HEK293 (cell line): Measurements from ENCODE around the gene ARHGAP42.

Source experiments
- CTCF ChIA-PET: fragments of 350-600 bp; formaldehyde crosslinking; extraction: SDS; loops from one replicate; lab custom pipeline; 2021; ENCODE audit warnings: antibody characterized with exemption; lab: Yijun Ruan, JAX
- POLR2A ChIA-PET: fragments of 300-600 bp; formaldehyde crosslinking; extraction: SDS; loops from one replicate; lab custom pipeline; 2020; ENCODE audit warnings: antibody characterized with exemption, inconsistent platforms; lab: Yijun Ruan, JAX
- H3K27ac ChIP-seq: fragments of 200-500 bp; sonication (Bioruptor generic); 2 replicates; pipeline ENCODE4 v1.5.1; 2014; ENCODE audit warnings: low read depth, low read length, control low read depth, inconsistent platforms; ENCODE audit errors: extremely low read depth
- H3K36me3 ChIP-seq, 2 experiments: fragments of 200-500 bp in 1 of 2; sonication (Bioruptor generic) in 1 of 2; 1 replicate in 1 of 2; 2 replicates in 1 of 2; pipeline ENCODE4 v1.5.1; 2014 to 2017; ENCODE audit warnings: inconsistent platforms in 2 of 2, low read length in 2 of 2; ENCODE audit not compliant: control insufficient read depth in 2 of 2, insufficient read depth in 1 of 2
- H3K4me1 ChIP-seq: fragments of 200-500 bp; sonication (Bioruptor generic); 2 replicates; pipeline ENCODE4 v1.5.1; 2014; ENCODE audit warnings: mild to moderate bottlenecking, low read length, inconsistent platforms; ENCODE audit not compliant: control insufficient read depth, insufficient read depth
- H3K4me3 ChIP-seq: 2 replicates; pipeline ENCODE4 v1.5.1; 2011; ENCODE audit warnings: low read depth, mild to moderate bottlenecking, control low read depth, low read length, moderate library complexity
- H3K9me3 ChIP-seq: fragments of 200-500 bp; sonication (Bioruptor generic); 2 replicates; pipeline ENCODE4 v1.5.1; 2014; ENCODE audit warnings: low read depth, low read length, inconsistent platforms; ENCODE audit not compliant: control insufficient read depth, insufficient read depth
- BCL11B ChIP-seq: fragments of 450-650 bp; formaldehyde crosslinking; IDR thresholded peaks from 2 replicates; pipeline ENCODE4 v1.5.1; 2016; ENCODE audit warnings: low read depth, missing biosample characterization, missing genetic modification characterization
- SP2 ChIP-seq: fragments of 450-650 bp; formaldehyde crosslinking; IDR thresholded peaks from 2 replicates; pipeline ENCODE4 v1.5.1; 2016; ENCODE audit warnings: missing biosample characterization, missing genetic modification characterization
- ZFP3 ChIP-seq: fragments of 450-650 bp; formaldehyde crosslinking; IDR thresholded peaks from 2 replicates; pipeline ENCODE4 v1.5.1; 2016; ENCODE audit warnings: low read depth, missing biosample characterization, missing genetic modification characterization
- ZFP69B ChIP-seq: fragments of 450-650 bp; formaldehyde crosslinking; IDR thresholded peaks from 2 replicates; pipeline ENCODE4 v1.5.1; 2016; ENCODE audit warnings: missing biosample characterization, missing genetic modification characterization
- ZIC2 ChIP-seq: fragments of 450-650 bp; formaldehyde crosslinking; IDR thresholded peaks from 2 replicates; pipeline ENCODE4 v1.5.1; 2016; ENCODE audit warnings: missing biosample characterization, missing genetic modification characterization
- ZNF112 ChIP-seq: fragments of 450-650 bp; formaldehyde crosslinking; IDR thresholded peaks from 2 replicates; pipeline ENCODE4 v1.5.0; 2017; ENCODE audit warnings: missing biosample characterization, missing genetic modification characterization
- ZNF114 ChIP-seq: fragments of 450-650 bp; formaldehyde crosslinking; IDR thresholded peaks from 2 replicates; pipeline ENCODE4 v1.5.0; 2017; ENCODE audit warnings: missing biosample characterization, missing genetic modification characterization
- ZNF2 ChIP-seq: fragments of 450-650 bp; formaldehyde crosslinking; IDR thresholded peaks from 2 replicates; pipeline ENCODE4 v1.5.1; 2016; ENCODE audit warnings: missing biosample characterization, missing genetic modification characterization
- ZNF214 ChIP-seq: fragments of 450-650 bp; formaldehyde crosslinking; IDR thresholded peaks from 2 replicates; pipeline ENCODE4 v1.5.1; 2017; ENCODE audit warnings: missing biosample characterization, mild to moderate bottlenecking, missing genetic modification characterization, borderline replicate concordance
- ZNF221 ChIP-seq: fragments of 450-650 bp; formaldehyde crosslinking; IDR thresholded peaks from 2 replicates; pipeline ENCODE4 v1.5.1; 2017; ENCODE audit warnings: missing biosample characterization, missing genetic modification characterization, borderline replicate concordance
- ZNF23 ChIP-seq: fragments of 450-650 bp; formaldehyde crosslinking; IDR thresholded peaks from 2 replicates; pipeline ENCODE4 v1.5.1; 2016; ENCODE audit warnings: missing biosample characterization, missing genetic modification characterization, borderline replicate concordance
- ZNF501 ChIP-seq: fragments of 450-650 bp; formaldehyde crosslinking; IDR thresholded peaks from 2 replicates; pipeline ENCODE4 v1.5.1; 2016; ENCODE audit warnings: missing biosample characterization, missing genetic modification characterization
- ZNF561 ChIP-seq: fragments of 450-650 bp; IDR thresholded peaks from 2 replicates; pipeline ENCODE4 v1.5.1; 2018; ENCODE audit warnings: missing biosample characterization, missing genetic modification characterization, borderline replicate concordance
- ZNF571 ChIP-seq: fragments of 450-650 bp; formaldehyde crosslinking; IDR thresholded peaks from 2 replicates; pipeline ENCODE4 v1.5.0; 2017; ENCODE audit warnings: missing biosample characterization, missing genetic modification characterization
- ZNF596 ChIP-seq: fragments of 450-650 bp; IDR thresholded peaks from 2 replicates; pipeline ENCODE4 v1.5.0; 2018; ENCODE audit warnings: missing biosample characterization, mild to moderate bottlenecking, missing genetic modification characterization, moderate library complexity
- ZNF76 ChIP-seq: fragments of 450-650 bp; formaldehyde crosslinking; IDR thresholded peaks from 2 replicates; pipeline ENCODE4; 2016; ENCODE audit warnings: low read depth, missing biosample characterization, missing genetic modification characterization, borderline replicate concordance
- ZNF791 ChIP-seq: fragments of 450-650 bp; formaldehyde crosslinking; IDR thresholded peaks from 2 replicates; pipeline ENCODE4 v1.5.1; 2016; ENCODE audit warnings: missing biosample characterization, missing genetic modification characterization
- ZSCAN16 ChIP-seq: fragments of 450-650 bp; formaldehyde crosslinking; IDR thresholded peaks from 2 replicates; pipeline ENCODE4 v1.5.1; 2016; ENCODE audit warnings: missing biosample characterization, missing genetic modification characterization
- TF ChIP-seq, protein P1 (sequence below): fragments of 450-650 bp; formaldehyde crosslinking; IDR thresholded peaks from 2 replicates; pipeline ENCODE4 v1.5.1; 2016; ENCODE audit warnings: missing biosample characterization, missing genetic modification characterization
- TF ChIP-seq, protein P2 (sequence below): fragments of 450-650 bp; formaldehyde crosslinking; IDR thresholded peaks from 2 replicates; pipeline ENCODE4 v1.5.1; 2017; ENCODE audit warnings: missing biosample characterization, missing genetic modification characterization
- TF ChIP-seq, protein P3 (sequence below): fragments of 450-650 bp; formaldehyde crosslinking; IDR thresholded peaks from 2 replicates; pipeline ENCODE4 v1.5.1; 2016; ENCODE audit warnings: missing biosample characterization, missing genetic modification characterization
- TF ChIP-seq, protein P4 (sequence below): fragments of 450-650 bp; formaldehyde crosslinking; IDR thresholded peaks from 2 replicates; pipeline ENCODE4 v1.5.1; 2016; ENCODE audit warnings: missing biosample characterization, missing genetic modification characterization

The ARHGAP42 gene

DNA sequence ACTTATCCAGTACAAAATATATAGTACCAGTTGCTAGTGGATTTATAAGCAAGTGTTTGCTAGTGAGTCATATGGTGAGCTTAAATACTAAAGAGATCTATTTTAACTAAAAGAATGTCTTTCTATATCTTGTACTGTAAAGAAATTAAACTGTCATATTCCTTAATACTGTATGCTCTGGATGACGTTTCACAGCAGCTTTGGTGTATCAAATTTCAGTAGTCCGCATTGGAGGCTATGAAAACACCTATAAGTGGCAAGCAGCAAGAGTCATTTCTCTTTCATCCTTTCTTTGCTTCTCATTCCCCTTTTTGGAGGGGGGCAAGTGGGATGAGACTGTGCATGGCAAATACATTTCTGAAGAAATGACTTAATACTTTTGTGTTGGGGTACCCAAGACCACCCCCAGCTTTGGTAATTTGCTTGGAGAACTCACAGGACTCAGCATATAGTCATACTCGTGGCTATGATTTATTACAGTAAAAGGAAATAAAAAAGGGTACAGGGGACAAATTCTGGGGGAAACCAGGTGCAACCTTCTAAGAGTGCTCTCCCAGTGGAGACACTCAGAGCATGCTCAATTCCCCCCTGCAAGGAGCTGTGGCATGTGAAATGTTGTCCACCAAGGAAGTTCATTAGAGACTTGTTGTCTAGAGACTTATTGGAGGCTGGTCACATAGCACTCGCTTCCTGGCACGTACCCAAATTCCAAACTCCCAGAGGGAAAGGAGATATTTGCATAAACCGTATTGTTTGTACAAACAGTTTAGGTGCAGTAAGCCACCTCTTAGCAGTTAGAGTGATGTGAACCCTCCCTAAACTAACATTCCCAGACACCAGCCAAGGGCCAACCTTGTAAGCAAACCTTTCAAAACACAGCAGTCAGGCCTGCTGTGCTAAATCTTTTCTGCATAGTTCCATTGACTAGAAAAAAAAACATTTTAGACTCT lies 231.7 kb downstream of the ARHGAP42 start (continued):
- TF ChIP-seq ZNF221 (tag by site-specific recombination) = no peak
- TF ChIP-seq ZNF214 (tag by site-specific recombination) = no peak
- TF ChIP-seq ZIC2 (tag by site-specific recombination) = no peak
- no peak for TF ChIP-seq ZNF791 (tag by site-specific recombination)
- TF ChIP-seq ZNF561 (tag by site-specific recombination) = no peak

DNA sequence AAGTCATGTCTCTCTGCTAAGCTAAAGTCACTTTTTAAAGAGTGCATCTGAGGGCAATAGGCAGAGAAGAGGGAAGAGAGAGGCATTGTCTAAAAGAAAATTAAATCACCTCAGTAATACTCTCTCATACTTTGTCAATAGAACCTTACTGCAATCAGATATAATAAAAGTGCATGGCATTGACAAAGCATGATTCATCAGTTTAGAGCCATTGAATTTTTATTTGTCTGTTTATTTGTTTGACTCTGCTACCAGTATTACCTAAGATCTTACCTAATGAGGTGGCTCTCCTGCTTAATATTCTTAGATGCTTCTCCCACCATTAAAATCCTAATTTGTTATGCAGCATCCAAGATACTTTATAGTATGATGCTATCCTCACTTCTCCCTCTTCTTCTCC lies 233.5 kb downstream of the ARHGAP42 start:
- Histone ChIP-seq H3K36me3 (no peaks in the 10 kb centered on the region), H3K4me3 (no peak overlapping the region), H3K4me1 (peaks cover 6% of the 10 kb centered on the region; the same call in 1 of the 2 replicates), H3K9me3 (no peaks in the 10 kb centered on the region), H3K27ac (no peak overlapping the region)
- CTCF ChIA-PET = interaction anchor here (0.7 kb wide), 1 partner anchor 110 kb away, joined by 4 read pairs; no protein-coding TSS in a partner anchor
- TF ChIP-seq ZNF2 (no peak), SP2 (tag by site-specific recombination) (no peak)
- TF ChIP-seq, protein P1, sequence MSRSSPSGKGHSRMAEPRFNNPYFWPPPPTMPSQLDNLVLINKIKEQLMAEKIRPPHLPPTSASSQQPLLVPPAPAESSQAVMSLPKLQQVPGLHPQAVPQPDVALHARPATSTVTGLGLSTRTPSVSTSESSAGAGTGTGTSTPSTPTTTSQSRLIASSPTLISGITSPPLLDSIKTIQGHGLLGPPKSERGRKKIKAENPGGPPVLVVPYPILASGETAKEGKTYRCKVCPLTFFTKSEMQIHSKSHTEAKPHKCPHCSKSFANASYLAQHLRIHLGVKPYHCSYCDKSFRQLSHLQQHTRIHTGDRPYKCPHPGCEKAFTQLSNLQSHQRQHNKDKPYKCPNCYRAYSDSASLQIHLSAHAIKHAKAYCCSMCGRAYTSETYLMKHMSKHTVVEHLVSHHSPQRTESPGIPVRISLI (tag by site-specific recombination) = no peak
- POLR2A ChIA-PET = no interaction called here

DNA sequence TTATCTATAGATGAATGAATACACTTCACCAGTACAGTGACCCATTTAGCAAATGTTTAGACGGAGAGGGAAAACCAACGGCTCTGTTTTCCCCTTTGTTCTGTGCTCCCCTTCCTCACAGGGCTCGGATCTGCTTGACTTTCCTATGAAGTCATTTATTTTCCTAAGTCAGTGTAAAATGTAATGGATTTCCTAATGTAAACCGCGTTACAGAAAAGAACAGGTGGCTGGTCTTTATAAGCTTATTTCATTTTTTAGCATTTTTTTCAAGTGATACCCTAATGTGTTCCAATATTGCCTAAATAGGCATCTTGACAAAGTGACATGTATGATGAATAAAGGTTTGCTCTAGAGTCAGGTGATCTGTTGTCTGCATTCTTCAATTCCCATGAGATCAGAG lies 235.0 kb downstream of the ARHGAP42 start:
- ChIA-PET CTCF (interaction anchor here (0.6 to 1.5 kb wide), 3 partner anchors 13 to 464 kb away, joined by 3 to 8 read pairs (median 5); no protein-coding TSS in a partner anchor), POLR2A (no interaction called here)
- Histone ChIP-seq H3K9me3 (no peaks in the 10 kb centered on the region), H3K4me3 (no peak overlapping the region), H3K4me1 (peaks cover 6% of the 10 kb centered on the region; the same call in 1 of the 2 replicates), H3K27ac (no peak overlapping the region), H3K36me3 (no peaks in the 10 kb centered on the region)
- no peak for TF ChIP-seq ZNF114 (tag by site-specific recombination)
- no peak for TF ChIP-seq ZNF596 (tag by site-specific recombination)
- no peak for TF ChIP-seq ZNF76 (tag by site-specific recombination)

DNA sequence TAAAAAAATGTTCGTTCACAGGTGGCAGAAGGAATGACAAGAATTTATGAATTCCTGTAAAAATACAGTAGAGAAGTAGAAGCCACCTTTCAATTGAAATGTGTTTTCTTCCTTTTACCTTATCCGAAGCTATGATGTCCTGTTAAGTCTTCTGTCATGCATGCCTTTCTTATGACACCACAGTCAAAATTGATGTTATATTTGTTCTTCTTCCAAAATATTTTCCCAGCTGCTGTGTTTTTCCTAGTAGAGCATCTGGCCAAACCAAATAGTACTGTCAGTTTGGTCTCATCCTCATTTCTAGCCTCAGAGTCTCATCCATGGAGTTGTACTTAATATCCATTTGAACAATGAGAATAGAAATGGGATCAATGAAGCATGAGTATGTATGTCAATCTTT lies 236.5 kb downstream of the ARHGAP42 start:
- Histone ChIP-seq H3K27ac (no peak overlapping the region), H3K36me3 (no peaks in the 10 kb centered on the region), H3K4me1 (peaks cover 2% of the 10 kb centered on the region; the same call in 1 of the 2 replicates), H3K4me3 (no peak overlapping the region), H3K9me3 (no peaks in the 10 kb centered on the region)
- ChIA-PET CTCF (interaction anchor here (1.3 to 3.3 kb wide), 3 partner anchors 11 to 347 kb away, joined by 3 to 10 read pairs (median 5); no protein-coding TSS in a partner anchor), POLR2A (no interaction called here)
- TF ChIP-seq ZSCAN16 (tag by site-specific recombination) (no peak), BCL11B (no peak), ZNF23 (no peak), ZNF571 (tag by site-specific recombination) (no peak), ZNF596 (tag by site-specific recombination) (no peak), ZNF112 (no peak), ZFP69B (tag by site-specific recombination) (no peak), ZNF501 (tag by site-specific recombination) (no peak), ZFP3 (no peak)
- TF ChIP-seq, protein P2, sequence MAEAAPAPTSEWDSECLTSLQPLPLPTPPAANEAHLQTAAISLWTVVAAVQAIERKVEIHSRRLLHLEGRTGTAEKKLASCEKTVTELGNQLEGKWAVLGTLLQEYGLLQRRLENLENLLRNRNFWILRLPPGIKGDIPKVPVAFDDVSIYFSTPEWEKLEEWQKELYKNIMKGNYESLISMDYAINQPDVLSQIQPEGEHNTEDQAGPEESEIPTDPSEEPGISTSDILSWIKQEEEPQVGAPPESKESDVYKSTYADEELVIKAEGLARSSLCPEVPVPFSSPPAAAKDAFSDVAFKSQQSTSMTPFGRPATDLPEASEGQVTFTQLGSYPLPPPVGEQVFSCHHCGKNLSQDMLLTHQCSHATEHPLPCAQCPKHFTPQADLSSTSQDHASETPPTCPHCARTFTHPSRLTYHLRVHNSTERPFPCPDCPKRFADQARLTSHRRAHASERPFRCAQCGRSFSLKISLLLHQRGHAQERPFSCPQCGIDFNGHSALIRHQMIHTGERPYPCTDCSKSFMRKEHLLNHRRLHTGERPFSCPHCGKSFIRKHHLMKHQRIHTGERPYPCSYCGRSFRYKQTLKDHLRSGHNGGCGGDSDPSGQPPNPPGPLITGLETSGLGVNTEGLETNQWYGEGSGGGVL (tag by site-specific recombination) = no peak
- TF ChIP-seq, protein P3, sequence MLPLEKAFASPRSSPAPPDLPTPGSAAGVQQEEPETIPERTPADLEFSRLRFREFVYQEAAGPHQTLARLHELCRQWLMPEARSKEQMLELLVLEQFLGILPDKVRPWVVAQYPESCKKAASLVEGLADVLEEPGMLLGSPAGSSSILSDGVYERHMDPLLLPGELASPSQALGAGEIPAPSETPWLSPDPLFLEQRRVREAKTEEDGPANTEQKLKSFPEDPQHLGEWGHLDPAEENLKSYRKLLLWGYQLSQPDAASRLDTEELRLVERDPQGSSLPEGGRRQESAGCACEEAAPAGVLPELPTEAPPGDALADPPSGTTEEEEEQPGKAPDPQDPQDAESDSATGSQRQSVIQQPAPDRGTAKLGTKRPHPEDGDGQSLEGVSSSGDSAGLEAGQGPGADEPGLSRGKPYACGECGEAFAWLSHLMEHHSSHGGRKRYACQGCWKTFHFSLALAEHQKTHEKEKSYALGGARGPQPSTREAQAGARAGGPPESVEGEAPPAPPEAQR (tag by site-specific recombination) = no peak
- TF ChIP-seq, protein P4, sequence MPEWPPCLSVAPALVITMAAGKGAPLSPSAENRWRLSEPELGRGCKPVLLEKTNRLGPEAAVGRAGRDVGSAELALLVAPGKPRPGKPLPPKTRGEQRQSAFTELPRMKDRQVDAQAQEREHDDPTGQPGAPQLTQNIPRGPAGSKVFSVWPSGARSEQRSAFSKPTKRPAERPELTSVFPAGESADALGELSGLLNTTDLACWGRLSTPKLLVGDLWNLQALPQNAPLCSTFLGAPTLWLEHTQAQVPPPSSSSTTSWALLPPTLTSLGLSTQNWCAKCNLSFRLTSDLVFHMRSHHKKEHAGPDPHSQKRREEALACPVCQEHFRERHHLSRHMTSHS (tag by site-specific recombination) = no peak
